ENCODE data around the gene HNRNPUL1.

HNRNPUL1 gene

DNA sequence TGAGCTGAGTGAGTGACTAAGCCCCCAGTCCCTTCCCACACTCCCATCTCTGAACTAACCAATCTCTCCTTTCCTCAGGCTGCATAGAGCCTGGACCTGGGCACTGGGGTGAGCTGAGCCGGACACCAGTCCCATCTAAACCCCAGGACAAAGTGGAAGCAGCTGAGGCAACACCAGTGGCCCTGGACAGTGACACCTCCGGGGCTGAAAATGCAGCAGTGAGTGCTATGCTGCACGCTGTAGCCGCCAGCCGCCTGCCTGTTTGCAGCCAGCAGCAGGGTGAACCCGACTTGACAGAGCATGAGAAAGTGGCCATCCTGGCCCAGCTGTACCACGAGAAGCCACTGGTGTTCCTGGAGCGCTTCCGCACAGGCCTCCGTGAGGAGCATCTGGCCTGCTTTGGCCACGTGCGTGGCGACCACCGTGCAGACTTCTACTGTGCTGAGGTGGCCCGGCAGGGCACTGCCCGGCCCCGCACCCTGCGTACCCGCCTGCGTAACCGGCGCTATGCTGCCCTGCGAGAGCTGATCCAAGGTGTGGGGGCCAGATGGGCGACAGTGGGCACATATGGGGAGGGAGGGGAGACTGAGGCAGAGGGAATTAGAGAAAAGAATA is 52.2 kb downstream of the HNRNPUL1 start:
- in situ Hi-C loops (cut with MboI; ENCODE audit: low pct_unique_long_range_greater_than_20kb, low sequenced_read_pairs, unreplicated experiment), result loop anchor here (10.0 kb wide), 1 partner anchor 112 kb away; no protein-coding TSS in a partner anchor
- DNase-seq (ENCODE audit: low spot score), result no peak
- TF ChIP-seq, protein P1, sequence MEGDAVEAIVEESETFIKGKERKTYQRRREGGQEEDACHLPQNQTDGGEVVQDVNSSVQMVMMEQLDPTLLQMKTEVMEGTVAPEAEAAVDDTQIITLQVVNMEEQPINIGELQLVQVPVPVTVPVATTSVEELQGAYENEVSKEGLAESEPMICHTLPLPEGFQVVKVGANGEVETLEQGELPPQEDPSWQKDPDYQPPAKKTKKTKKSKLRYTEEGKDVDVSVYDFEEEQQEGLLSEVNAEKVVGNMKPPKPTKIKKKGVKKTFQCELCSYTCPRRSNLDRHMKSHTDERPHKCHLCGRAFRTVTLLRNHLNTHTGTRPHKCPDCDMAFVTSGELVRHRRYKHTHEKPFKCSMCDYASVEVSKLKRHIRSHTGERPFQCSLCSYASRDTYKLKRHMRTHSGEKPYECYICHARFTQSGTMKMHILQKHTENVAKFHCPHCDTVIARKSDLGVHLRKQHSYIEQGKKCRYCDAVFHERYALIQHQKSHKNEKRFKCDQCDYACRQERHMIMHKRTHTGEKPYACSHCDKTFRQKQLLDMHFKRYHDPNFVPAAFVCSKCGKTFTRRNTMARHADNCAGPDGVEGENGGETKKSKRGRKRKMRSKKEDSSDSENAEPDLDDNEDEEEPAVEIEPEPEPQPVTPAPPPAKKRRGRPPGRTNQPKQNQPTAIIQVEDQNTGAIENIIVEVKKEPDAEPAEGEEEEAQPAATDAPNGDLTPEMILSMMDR (IDR thresholded peaks at IDR 0.05; ENCODE audit: extremely low read depth, insufficient read depth, missing control alignments), result no peak

DNA sequence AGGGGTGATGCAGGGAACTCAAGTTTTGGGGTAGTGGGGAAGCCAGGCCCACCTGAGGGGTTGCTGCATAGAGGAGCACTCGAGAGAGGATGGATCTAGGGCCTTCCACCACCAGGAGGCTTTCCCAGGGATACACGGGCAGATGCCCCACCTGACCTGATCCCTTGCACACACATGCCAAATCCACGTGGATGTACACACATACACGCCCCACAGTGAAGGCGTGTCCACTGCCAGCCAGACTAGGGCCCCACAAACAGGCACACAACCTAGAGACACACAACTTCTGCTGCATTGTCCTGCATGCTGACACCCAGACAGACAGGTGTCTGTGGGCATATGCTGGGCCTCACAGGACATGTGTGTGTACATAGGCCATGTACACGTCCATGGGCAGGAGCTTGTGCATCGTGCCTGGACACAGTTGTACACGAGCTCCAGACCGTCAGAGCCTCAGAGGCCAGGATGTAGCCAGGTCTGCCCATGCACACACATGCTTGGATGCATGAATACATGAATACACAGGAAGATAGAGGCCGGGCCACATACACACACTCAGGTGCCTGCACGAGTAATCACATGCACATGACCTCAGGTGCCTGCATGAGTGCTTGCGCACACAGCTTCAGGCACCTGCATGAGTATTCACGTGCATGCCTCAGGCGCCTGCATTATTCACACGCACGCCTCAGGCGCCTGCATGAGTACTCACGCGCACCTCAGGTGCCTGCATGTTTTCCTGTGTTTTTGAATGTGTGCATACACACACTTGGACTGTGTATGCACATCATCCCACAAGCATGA is 54.7 kb downstream of the HNRNPUL1 start:
- DNase-seq (ENCODE audit: low spot score), result no peak
- in situ Hi-C loops (cut with MboI; ENCODE audit: low pct_unique_long_range_greater_than_20kb, low sequenced_read_pairs, unreplicated experiment), result loop anchor here (10.0 kb wide), 1 partner anchor 114 kb away; no protein-coding TSS in a partner anchor
- TF ChIP-seq, protein P1 (IDR thresholded peaks at IDR 0.05; ENCODE audit: extremely low read depth, insufficient read depth, missing control alignments), result no peak

DNA sequence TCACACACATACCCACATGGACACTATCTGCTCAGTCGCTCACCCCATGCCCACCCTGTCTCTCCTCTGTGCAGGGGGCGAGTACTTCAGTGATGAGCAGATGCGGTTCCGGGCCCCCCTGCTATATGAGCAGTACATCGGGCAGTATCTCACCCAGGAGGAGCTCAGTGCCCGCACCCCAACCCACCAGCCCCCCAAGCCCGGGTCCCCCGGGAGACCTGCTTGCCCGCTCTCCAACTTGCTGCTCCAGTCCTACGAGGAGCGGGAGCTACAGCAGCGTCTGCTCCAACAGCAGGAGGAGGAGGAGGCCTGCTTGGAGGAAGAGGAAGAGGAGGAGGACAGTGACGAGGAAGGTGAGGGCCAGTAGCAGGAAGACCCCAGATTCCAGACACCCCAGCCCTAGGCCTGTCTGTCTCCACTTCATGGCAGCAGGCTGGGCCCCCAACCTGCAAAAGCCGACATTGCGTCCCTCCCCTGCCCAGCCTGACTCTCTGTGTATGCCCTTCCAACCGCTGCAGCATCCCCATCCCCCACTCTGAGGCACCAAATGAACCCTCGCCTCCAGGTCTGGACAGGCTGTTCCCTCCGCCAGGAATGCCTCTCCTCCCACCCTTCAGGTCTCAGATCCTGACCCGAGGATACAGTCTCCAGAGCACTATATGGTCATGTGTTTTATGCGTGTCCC is 55.5 kb downstream of the HNRNPUL1 start:
- TF ChIP-seq, protein P1 (IDR thresholded peaks at IDR 0.05; ENCODE audit: extremely low read depth, insufficient read depth, missing control alignments), result no peak
- no peak for DNase-seq (ENCODE audit: low spot score)
- in situ Hi-C loops (cut with MboI; ENCODE audit: low pct_unique_long_range_greater_than_20kb, low sequenced_read_pairs, unreplicated experiment), result loop anchor here (10.0 kb wide), 1 partner anchor 115 kb away; no protein-coding TSS in a partner anchor

DNA sequence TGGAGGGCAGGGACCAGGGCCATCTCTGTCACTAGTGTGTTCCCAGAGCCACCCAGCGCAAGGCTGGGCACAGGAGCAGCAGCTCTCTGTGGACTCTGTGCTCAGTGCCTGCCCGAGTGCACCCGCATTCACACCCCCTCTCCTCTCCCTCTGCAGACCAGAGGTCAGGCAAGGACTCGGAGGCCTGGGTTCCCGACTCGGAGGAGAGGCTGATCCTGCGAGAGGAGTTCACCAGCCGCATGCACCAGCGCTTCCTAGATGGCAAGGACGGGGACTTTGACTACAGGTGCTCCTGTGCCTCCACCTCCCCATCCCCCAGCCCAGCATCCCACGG is 56.0 kb downstream of the HNRNPUL1 start:
- DNase-seq (ENCODE audit: low spot score), result no peak
- TF ChIP-seq, protein P1 (IDR thresholded peaks at IDR 0.05; ENCODE audit: extremely low read depth, insufficient read depth, missing control alignments), result no peak
- in situ Hi-C loops (cut with MboI; ENCODE audit: low pct_unique_long_range_greater_than_20kb, low sequenced_read_pairs, unreplicated experiment), result no loop called here

DNA sequence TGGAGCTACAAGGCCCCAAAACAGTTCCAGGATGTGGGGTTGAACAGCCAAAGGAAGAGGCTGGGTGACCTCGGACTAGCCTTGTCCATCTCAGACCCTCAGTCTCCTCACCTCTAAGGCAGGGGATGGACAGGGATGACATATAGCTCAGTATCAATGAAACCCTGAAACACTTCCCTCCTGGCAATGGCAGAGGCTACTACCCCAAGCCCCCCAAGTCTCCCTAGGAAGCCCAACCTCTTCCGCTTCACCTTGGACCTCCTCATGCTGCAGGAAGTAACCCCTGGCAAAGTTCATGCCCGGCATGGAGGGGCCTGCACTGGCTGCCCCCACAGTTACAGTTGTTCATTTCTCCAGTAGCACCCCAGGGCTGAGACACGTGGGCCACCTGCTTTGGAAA is 56.4 kb downstream of the HNRNPUL1 start:
- TF ChIP-seq, protein P1 (IDR thresholded peaks at IDR 0.05; ENCODE audit: extremely low read depth, insufficient read depth, missing control alignments), result no peak
- no peak for DNase-seq (ENCODE audit: low spot score)
- in situ Hi-C loops (cut with MboI; ENCODE audit: low pct_unique_long_range_greater_than_20kb, low sequenced_read_pairs, unreplicated experiment), result no loop called here

DNA sequence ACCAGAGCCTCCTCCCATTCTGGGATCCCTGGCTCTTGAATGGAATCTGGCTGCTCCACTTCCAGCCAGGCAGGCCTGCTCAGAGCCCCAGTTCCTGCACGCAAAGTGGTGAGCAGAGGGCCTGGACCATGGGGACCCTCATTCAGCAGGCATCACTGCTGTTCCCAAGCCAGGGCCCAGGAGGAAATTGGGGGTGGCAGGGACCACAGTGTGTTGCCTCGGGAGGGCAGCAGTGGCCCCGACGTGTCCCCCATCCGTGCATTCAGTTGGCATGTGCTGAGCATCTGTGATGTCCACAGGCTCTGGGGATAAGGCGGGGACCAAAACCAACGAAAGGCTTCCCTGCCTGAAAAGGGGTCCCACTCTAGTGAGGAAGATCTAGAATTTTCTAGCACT is 57.0 kb downstream of the HNRNPUL1 start:
- no peak for DNase-seq (ENCODE audit: low spot score)
- in situ Hi-C loops (cut with MboI; ENCODE audit: low pct_unique_long_range_greater_than_20kb, low sequenced_read_pairs, unreplicated experiment), result no loop called here
- TF ChIP-seq, protein P1 (IDR thresholded peaks at IDR 0.05; ENCODE audit: extremely low read depth, insufficient read depth, missing control alignments), result no peak

All from GM13977 (cell line).